ENCODE data around the gene ARHGEF4. TPM values are rescaled to one million over a fixed set of nuclear protein-coding genes. Genes with fewer than 3 reads are reported as not detected.

Gene ARHGEF4
- total and polyA plus RNA-seq, 2 donors (not counting 3 experiments of a cell fraction or from before 2014, with no cell fraction given): not detected

GRCh38 chr2:130849896-130850787, 13.4 kb downstream of the ARHGEF4 start:
- Histone ChIP-seq H3K36me3 (ENCODE audit: control insufficient read depth in 2 of 2, extremely low read depth in 1 of 2, insufficient read depth in 2 of 2, low read length in 2 of 2) (no peaks in the 10 kb centered on the region), H4K20me1 (replicated peaks; ENCODE audit: control insufficient read depth, extremely low read depth, insufficient read depth, low read length) (no peaks in the 10 kb centered on the region), H3K9me3 (replicated peaks; ENCODE audit: control insufficient read depth, insufficient read depth, low read length) (no peaks in the 10 kb centered on the region), H3K4me2 (ENCODE audit: insufficient read depth, low read length) (no peak overlapping the region), H3K27me3 (ENCODE audit: control insufficient read depth in 2 of 2, insufficient read depth in 2 of 2, low read length in 2 of 2) (no peaks in the 10 kb centered on the region), H3K4me3 (replicated peaks in 1 of 3; ENCODE audit: insufficient read depth in 1 of 3, low read depth in 1 of 3, low read length in 3 of 3) (no peak overlapping the region), H3K27ac (ENCODE audit: insufficient read depth, low read depth, low read length) (no peak overlapping the region), H3K9me1 (replicated peaks; ENCODE audit: control insufficient read depth, extremely low read depth, insufficient read depth, low read length) (no peaks in the 10 kb centered on the region), H3K4me1 (ENCODE audit: control insufficient read depth, extremely low read depth, insufficient read depth, low read length) (no peaks in the 10 kb centered on the region), H3K79me2 (ENCODE audit: control insufficient read depth, insufficient read depth, low read length) (no peaks in the 10 kb centered on the region), H2AFZ (ENCODE audit: low read depth, low read length) (no peak overlapping the region), H3K9ac (replicated peaks; ENCODE audit: extremely low read depth, insufficient read depth, low read length) (no peak overlapping the region)
- intact Hi-C loops (cut with micrococcal nuclease) (no loop called here), dilution Hi-C loops (cut with MboI; ENCODE audit: extremely low pct_ligation_motif_present, low sequenced_read_pairs) (no loop called here)
- POLR2A ChIA-PET: no interaction called here
- DNase-seq (ENCODE audit: low read depth, low spot score): no peak
- TF ChIP-seq JUN (IDR thresholded peaks at IDR 0.05; ENCODE audit: borderline replicate concordance, insufficient read depth, insufficient read length, low read depth) (no peak), POLR2AphosphoS5 (IDR thresholded peaks at IDR 0.05; ENCODE audit: insufficient read depth, low read depth, low read length) (no peak), FOS (IDR thresholded peaks at IDR 0.05; ENCODE audit: borderline replicate concordance, insufficient read depth, low read length) (no peak), EZH2 (IDR thresholded peaks at IDR 0.05; ENCODE audit: borderline replicate concordance, low read depth, low read length, severe bottlenecking) (no peak), GATA2 (IDR thresholded peaks at IDR 0.05; ENCODE audit: insufficient read depth, insufficient read length, low read depth, low read length) (no peak), MYC (IDR thresholded peaks at IDR 0.05; ENCODE audit: low read depth, low read length) (no peak), POLR2A (IDR thresholded peaks at IDR 0.05; ENCODE audit: low read depth, low read length) (no peak)
- TF ChIP-seq, protein P1, sequence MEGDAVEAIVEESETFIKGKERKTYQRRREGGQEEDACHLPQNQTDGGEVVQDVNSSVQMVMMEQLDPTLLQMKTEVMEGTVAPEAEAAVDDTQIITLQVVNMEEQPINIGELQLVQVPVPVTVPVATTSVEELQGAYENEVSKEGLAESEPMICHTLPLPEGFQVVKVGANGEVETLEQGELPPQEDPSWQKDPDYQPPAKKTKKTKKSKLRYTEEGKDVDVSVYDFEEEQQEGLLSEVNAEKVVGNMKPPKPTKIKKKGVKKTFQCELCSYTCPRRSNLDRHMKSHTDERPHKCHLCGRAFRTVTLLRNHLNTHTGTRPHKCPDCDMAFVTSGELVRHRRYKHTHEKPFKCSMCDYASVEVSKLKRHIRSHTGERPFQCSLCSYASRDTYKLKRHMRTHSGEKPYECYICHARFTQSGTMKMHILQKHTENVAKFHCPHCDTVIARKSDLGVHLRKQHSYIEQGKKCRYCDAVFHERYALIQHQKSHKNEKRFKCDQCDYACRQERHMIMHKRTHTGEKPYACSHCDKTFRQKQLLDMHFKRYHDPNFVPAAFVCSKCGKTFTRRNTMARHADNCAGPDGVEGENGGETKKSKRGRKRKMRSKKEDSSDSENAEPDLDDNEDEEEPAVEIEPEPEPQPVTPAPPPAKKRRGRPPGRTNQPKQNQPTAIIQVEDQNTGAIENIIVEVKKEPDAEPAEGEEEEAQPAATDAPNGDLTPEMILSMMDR (IDR thresholded peaks at IDR 0.05; ENCODE audit: extremely low read depth in 1 of 2, insufficient read depth in 1 of 2, low read depth in 1 of 2, low read length in 2 of 2): no peak
- TF ChIP-seq, protein P2, sequence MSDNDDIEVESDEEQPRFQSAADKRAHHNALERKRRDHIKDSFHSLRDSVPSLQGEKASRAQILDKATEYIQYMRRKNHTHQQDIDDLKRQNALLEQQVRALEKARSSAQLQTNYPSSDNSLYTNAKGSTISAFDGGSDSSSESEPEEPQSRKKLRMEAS (IDR thresholded peaks at IDR 0.05; ENCODE audit: insufficient read depth, insufficient read length): no peak
- no TSS peak for BruUV-seq (replicated peaks)
- CTCF ChIA-PET: interaction anchor here (0.9 kb wide), 1 partner anchor 70 kb away, joined by 3 read pairs; no protein-coding TSS in a partner anchor
- no peak for FAIRE-seq

All from endothelial cell of umbilical vein (primary cell).